IMR-90 (cell line): ENCODE data around the gene DNAJC7.

ENCODE experiments used
- CTCF ChIP-seq: conservative IDR thresholded peaks from 2 replicates; pipeline ENCODE4 v1.5.1; 2012; ENCODE audit warnings: mild to moderate bottlenecking, low read depth, low read length, improper control_type of control experiment
- MAFK ChIP-seq: IDR thresholded peaks from 2 replicates; pipeline ENCODE4 v1.6.1; 2012; ENCODE audit warnings: low read depth, low read length, improper control_type of control experiment
- POLR2A ChIP-seq: IDR thresholded peaks from 2 replicates; pipeline ENCODE4 v1.6.1; 2012; ENCODE audit warnings: mild to moderate bottlenecking, low read depth, low read length

GRCh38 chr17:42052346-42052877 lies 35.2 kb upstream of the DNAJC7 start:
- TF ChIP-seq CTCF (no peak), MAFK (no peak), POLR2A (no peak)
